ENCODE measurements around the gene RFX7.

The RFX7 gene

GRCh38 chr15:56102441-56102840 is 141.2 kb downstream of the RFX7 start:
- no peak for DNase-seq

GRCh38 chr15:56099311-56099710 is 144.4 kb downstream of the RFX7 start:
- DNase-seq: no peak

- no peak for DNase-seq
Measured at GRCh38 chr15:56098195-56098863, 145.3 kb downstream of the RFX7 start.

- no peak for DNase-seq
Measured at GRCh38 chr15:56095406-56095805, 148.3 kb downstream of the RFX7 start.

- DNase-seq: no peak
Measured at GRCh38 chr15:56094171-56094570, 149.5 kb downstream of the RFX7 start.

GRCh38 chr15:56088389-56088788 is 155.3 kb downstream of the RFX7 start:
- no peak for DNase-seq

- DNase-seq: no peak
Measured at GRCh38 chr15:56086566-56086965, 157.1 kb downstream of the RFX7 start.

GRCh38 chr15:56082263-56082761 is 161.4 kb downstream of the RFX7 start:
- DNase-seq: no peak

GRCh38 chr15:56077081-56077480 is 166.6 kb downstream of the RFX7 start:
- no peak for DNase-seq

- DNase-seq: no peak
Measured at GRCh38 chr15:56076640-56077039, 167.0 kb downstream of the RFX7 start.

- DNase-seq: no peak
Measured at GRCh38 chr15:56074481-56075265, 169.0 kb downstream of the RFX7 start.

GRCh38 chr15:56064152-56064551 is 179.5 kb downstream of the RFX7 start:
- no peak for DNase-seq

GRCh38 chr15:56059716-56060115 is 184.0 kb downstream of the RFX7 start:
- DNase-seq: no peak

GRCh38 chr15:56058986-56059385 is 184.7 kb downstream of the RFX7 start:
- DNase-seq: no peak

- no peak for DNase-seq
Measured at GRCh38 chr15:56056626-56057025, 187.1 kb downstream of the RFX7 start.

- no peak for DNase-seq
Measured at GRCh38 chr15:56053046-56053400, 190.7 kb downstream of the RFX7 start.

GRCh38 chr15:56052395-56053045 is 191.2 kb downstream of the RFX7 start:
- DNase-seq: peak; percentile 50

- DNase-seq: no peak
Measured at GRCh38 chr15:56051676-56052075, 192.0 kb downstream of the RFX7 start.

- no peak for DNase-seq
Measured at GRCh38 chr15:56049577-56049976, 194.1 kb downstream of the RFX7 start.

- no peak for DNase-seq
Measured at GRCh38 chr15:56047354-56047753, 196.3 kb downstream of the RFX7 start.

GRCh38 chr15:56045068-56045748 is 198.5 kb downstream of the RFX7 start:
- DNase-seq: no peak

GRCh38 chr15:56042982-56043980 is 200.4 kb downstream of the RFX7 start:
- no peak for DNase-seq

Data from fibroblast of skin of back (primary cell).